Activated T-helper 9 cell treated with anti-CD3 and anti-CD28 coated beads, Interleukin-2, amount 50 U/mL, for 16 hours (primary cell): ENCODE data around the gene TMEM190.

Experiments
- DNase-seq: peaks from one replicate; pipeline ENCODE4 v3.0.0-alpha.2; 2020; ENCODE audit warnings: low read depth

TMEM190 gene

DNA sequence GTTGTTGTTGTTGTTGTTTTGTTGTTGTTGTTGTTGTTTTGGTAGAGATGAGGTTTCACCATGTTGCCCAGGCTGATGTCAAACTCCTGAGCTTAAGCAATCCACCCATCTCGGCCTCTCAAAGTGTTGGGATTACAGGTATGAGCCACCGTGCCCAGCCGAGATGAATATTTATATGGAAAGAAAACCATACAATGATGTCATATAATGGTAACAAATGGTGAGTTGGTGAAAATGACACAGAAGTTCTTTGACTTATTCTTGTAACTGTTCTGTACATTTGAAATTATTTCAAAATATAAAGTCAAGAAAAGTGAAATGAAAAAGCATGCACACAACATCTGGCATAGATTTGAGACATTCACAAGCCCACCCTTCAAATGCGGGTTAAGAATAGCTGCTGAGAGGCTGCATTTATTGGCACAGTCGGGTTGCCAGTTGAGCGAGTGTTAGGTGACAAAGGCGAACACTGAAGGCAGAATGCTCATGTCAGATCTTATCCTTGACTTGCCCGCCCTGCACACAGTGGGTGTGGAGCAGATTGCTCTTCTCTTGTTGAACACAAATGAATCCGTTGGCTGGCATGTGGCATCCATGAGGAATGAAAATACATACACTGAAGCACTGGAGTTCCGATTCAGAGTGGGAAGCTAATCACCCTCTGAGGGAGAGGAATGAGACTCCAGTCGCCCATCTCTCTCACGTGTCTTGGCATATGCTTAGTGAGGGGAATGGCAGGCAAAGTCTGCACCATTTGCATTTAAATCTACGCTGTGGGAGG is 46.8 kb downstream of the TMEM190 start:
- DNase-seq, result no peak

DNA sequence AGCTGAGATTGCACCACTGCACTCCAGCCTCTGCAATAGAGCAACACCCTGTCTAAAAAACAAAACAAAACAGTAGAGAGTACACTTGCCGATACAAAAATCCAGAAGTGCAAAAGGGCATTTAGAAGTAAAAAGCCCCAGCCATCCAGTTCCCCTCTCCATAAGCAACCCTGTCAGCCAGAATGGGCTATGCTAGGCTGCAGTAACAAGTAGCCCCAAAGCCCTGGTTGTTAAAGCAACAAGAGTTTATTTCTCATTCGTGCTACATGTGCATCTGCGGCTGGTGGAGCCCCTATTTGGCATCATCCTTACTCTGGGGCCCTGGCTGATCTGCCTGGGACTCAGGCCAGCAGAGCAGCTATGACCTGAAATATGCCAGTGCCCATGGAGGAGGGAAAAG is 47.9 kb downstream of the TMEM190 start:
- no peak for DNase-seq

DNA sequence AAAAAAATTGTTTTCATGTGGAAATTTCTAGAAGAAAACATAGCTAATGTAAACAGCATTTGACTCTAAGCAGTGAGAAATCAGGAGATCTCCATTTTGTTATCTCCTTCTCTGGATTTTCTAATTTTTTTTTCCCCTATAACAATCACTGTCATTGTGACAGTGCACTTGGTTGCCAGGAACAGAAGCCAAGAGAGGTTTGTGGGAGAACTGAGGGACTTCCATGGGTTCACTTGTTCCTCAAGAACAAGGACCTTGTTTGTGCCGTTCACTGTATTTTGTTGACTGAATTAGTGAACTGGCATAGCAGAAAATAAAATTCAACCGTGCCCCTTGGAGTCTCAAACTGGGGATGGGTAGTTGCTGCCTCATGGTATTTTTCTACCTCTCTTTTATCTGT is 49.4 kb downstream of the TMEM190 start:
- DNase-seq, result no peak
